Left lung (tissue), 10 donors: Measurements from ENCODE around the gene BACE2. TPM values are rescaled to one million over a fixed set of nuclear protein-coding genes. Genes with fewer than 3 reads are reported as not detected.
"Not testable (repeated sequence)": the region's sequence is repeated elsewhere in the genome, so short reads cannot be mapped to it uniquely, and the experiment has no call there.

Experiments used
- ATAC-seq: fragments of 200-7000 bp; cut with Tn5 transposase; one replicate; pipeline ENCODE4 v1.9.1; 2020; ENCODE audit warnings: moderate library complexity
- DNase-seq, 4 donors: peaks; one replicate each; pipeline ENCODE4 v3.0.0-alpha.2; 2013 to 2020
- H3K27ac ChIP-seq, 2 donors: fragments of 200-600 bp; sonication (generic) in 1 of 2; one replicate each; pipeline versions ENCODE4 v1.5.0 to v1.8.0; 2020 to 2021
- H3K27me3 ChIP-seq, 2 donors: fragments of 200-600 bp; sonication (generic) in 1 of 2; one replicate each; pipeline versions ENCODE4 v1.5.0 to v1.8.0; 2020 to 2021
- H3K36me3 ChIP-seq, 2 donors: fragments of 200-600 bp; sonication (generic) in 1 of 2; one replicate each; pipeline versions ENCODE4 v1.5.0 to v1.8.0; 2020 to 2021
- H3K4me1 ChIP-seq, 2 donors: fragments of 200-600 bp; one replicate each; pipeline ENCODE4 v1.8.0; 2021
- H3K4me3 ChIP-seq, 2 donors: fragments of 200-600 bp; sonication (generic) in 1 of 2; one replicate each; pipeline versions ENCODE4 v1.5.0 to v1.8.0; 2020 to 2021; ENCODE audit warnings: mild to moderate bottlenecking in 1 of 2
- H3K9me3 ChIP-seq, 2 donors: fragments of 200-600 bp; sonication (generic) in 1 of 2; one replicate each; pipeline versions ENCODE4 v1.5.0 to v1.8.0; 2020 to 2021
- CTCF ChIP-seq, 2 donors: fragments of 200-600 bp; sonication (generic) in 1 of 2; IDR thresholded peaks; one replicate each; pipeline versions ENCODE4 v1.5.0 to v1.8.0; 2021; ENCODE audit warnings: antibody characterized with exemption in 2 of 2
- intact Hi-C, 2 donors: fragments of 100-400 bp; cut with DNase I; formaldehyde crosslinking; loops; one replicate each; pipeline versions ENCODE4 v1.11.2 to v1.14.2; 2022
- polyA plus RNA-seq, 6 donors: library from polyadenylated mRNA; unstranded; fragments of 120-200 nt; gene quantifications; one replicate each; pipeline ENCODE4 v1.2.1, GENCODE V29; 2013; ENCODE audit not compliant: insufficient read length in 6 of 6
- total RNA-seq, 2 donors: library from RNA; stranded (reverse); fragmentation: NEBNext Ultra II Directional; extraction: Animal tissue kit (Norgen Biotek cat#: 25700); gene quantifications; one replicate each; pipeline ENCODE4 v1.2.1, GENCODE V29; 2021
- donor health status: DM: no; HTN: yes; CAD: no.
- donor health status: DM: no; HTN: no; CAD: no.

The BACE2 gene
- total and polyA plus RNA-seq, 8 donors = 29.2 to 44.6 (median 35.0) TPM

- no peak overlapping the region for H3K27ac ChIP-seq
These were observed 139.3 kb downstream of the BACE2 start for GRCh38 chr21:41307219-41307618.

GRCh38 chr21:41313285-41314164 is 145.6 kb downstream of the BACE2 start:
- ATAC-seq, H3K4me3 ChIP-seq, DNase-seq, H3K36me3 ChIP-seq, H3K9me3 ChIP-seq, H3K4me1 ChIP-seq, H3K27ac ChIP-seq, intact Hi-C loops: not testable (repeated sequence)
- H3K27me3 ChIP-seq = peaks cover 17 to 49% of the 10 kb centered on the region in 2 donors

More at GRCh38 chr21:41307219-41307618, 139.3 kb downstream of the BACE2 start:
- H3K4me1 ChIP-seq = no peaks in the 10 kb centered on the region
- DNase-seq (no peak), ATAC-seq (no peak)
- peaks cover 0 to 17% of the 10 kb centered on the region in 2 donors for H3K27me3 ChIP-seq
- no peak for TF ChIP-seq CTCF (IDR thresholded peaks at IDR 0.05)
- H3K9me3 ChIP-seq = peaks cover 0 to 5% of the 10 kb centered on the region in 2 donors
- H3K36me3 ChIP-seq = no peaks in the 10 kb centered on the region
- intact Hi-C loops = no loop called here
- no peak overlapping the region for H3K4me3 ChIP-seq

- Histone ChIP-seq H3K4me1 (peaks cover 0 to 6% of the 10 kb centered on the region in 2 donors), H3K9me3 (no peaks in the 10 kb centered on the region), H3K4me3 (no peak overlapping the region), H3K27me3 (peaks cover 17 to 42% of the 10 kb centered on the region in 2 donors), H3K27ac (no peak overlapping the region), H3K36me3 (no peaks in the 10 kb centered on the region)
- intact Hi-C loops = no loop called here
- ATAC-seq = no peak
- no peak for TF ChIP-seq CTCF (IDR thresholded peaks at IDR 0.05)
- DNase-seq = no peak
These were observed 147.8 kb downstream of the BACE2 start for GRCh38 chr21:41315726-41316125.

- no peak for TF ChIP-seq CTCF (IDR thresholded peaks at IDR 0.05)
- H3K27me3 ChIP-seq = peaks cover 17 to 42% of the 10 kb centered on the region in 2 donors
- intact Hi-C loops = no loop called here
- peak within 1 kb of the TSS; percentile 33 to 36 for H3K4me3 ChIP-seq
- H3K36me3 ChIP-seq = no peaks in the 10 kb centered on the region
- DNase-seq (peak in 3 of 4 donors; percentile 32 to 85 (median 60)), ATAC-seq (peak; percentile 97)
- H3K9me3 ChIP-seq = no peaks in the 10 kb centered on the region
- H3K27ac ChIP-seq = no peak within 1 kb of the TSS
- peaks cover 0 to 6% of the 10 kb centered on the region in 2 donors for H3K4me1 ChIP-seq
These were observed 148.5 kb downstream of the BACE2 start, which contains the start of gene FAM3B for GRCh38 chr21:41316200-41317062. FAM3B (plus strand) TSS chr21:41316801; CDS start chr21:41316880, 79 bp downstream.

- Histone ChIP-seq H3K27ac (no peak overlapping the region), H3K36me3 (no peaks in the 10 kb centered on the region), H3K27me3 (peaks cover 17 to 42% of the 10 kb centered on the region in 2 donors), H3K9me3 (no peaks in the 10 kb centered on the region), H3K4me3 (peak overlapping the region; percentile 33 to 36), H3K4me1 (peaks cover 0 to 6% of the 10 kb centered on the region in 2 donors)
- intact Hi-C loops = no loop called here
- ATAC-seq = peak; percentile 26
- no peak for TF ChIP-seq CTCF (IDR thresholded peaks at IDR 0.05)
- DNase-seq = no peak
These were observed 149.1 kb downstream of the BACE2 start for GRCh38 chr21:41317063-41317392.
